Islet of Langerhans (tissue), 1 donor: ENCODE results near the gene RAD51B.

Experiments
- FAIRE-seq: peaks from one replicate; lab custom pipeline; 2011; peaks lifted over from hg19 to GRCh38; lab: Jason Lieb, UNC

RAD51B gene

DNA sequence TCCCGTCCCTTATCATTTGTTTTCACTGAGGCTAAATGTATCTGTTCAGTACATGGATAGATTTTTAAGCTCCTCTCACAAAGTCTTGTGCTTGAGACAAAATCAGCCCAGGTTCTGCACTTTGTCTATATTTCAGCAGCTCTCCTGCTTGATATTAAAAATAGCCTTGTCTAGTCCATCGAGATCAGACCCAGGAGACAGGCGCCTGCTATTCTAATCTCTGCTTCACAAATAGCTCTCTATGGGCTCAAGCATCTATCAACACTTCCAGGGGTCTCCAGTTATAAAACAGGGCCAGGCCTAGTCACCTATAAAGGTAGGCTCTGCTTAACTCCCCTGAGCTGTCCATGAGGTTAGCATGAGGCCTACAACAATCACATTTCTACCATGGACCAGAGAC lies 910.8 kb downstream of the RAD51B start:
- no peak for FAIRE-seq

DNA sequence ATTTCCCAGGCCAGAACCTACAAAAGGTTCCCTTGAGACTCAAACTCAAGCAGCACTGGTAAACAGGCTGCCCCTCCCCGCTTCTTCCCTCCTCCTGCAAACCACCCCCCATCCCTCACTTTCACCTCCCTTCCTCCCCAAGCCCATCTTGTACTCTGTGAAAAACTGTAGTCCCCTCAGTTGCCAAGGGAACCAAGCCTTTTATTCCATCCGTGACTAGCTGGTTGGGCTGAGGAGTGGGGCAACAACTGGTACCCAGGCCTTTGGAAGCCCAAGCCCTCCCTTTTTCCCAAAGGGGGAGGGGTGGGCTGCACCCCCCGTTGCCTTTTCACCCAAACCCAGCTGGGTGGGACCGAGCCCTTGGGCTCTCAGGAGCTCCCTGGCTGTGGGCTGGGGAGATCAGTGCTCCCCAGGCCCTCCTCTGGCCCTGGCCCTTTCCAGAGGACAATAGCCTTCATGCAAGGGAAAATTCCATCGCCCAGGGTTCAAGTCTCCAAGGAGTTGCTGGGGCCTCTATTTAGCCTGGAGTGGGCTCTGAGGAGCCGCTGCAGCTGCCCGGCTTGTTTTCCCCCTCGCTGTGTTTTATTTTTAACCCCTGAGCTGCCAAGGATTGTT lies 911.3 kb downstream of the RAD51B start:
- no peak for FAIRE-seq

DNA sequence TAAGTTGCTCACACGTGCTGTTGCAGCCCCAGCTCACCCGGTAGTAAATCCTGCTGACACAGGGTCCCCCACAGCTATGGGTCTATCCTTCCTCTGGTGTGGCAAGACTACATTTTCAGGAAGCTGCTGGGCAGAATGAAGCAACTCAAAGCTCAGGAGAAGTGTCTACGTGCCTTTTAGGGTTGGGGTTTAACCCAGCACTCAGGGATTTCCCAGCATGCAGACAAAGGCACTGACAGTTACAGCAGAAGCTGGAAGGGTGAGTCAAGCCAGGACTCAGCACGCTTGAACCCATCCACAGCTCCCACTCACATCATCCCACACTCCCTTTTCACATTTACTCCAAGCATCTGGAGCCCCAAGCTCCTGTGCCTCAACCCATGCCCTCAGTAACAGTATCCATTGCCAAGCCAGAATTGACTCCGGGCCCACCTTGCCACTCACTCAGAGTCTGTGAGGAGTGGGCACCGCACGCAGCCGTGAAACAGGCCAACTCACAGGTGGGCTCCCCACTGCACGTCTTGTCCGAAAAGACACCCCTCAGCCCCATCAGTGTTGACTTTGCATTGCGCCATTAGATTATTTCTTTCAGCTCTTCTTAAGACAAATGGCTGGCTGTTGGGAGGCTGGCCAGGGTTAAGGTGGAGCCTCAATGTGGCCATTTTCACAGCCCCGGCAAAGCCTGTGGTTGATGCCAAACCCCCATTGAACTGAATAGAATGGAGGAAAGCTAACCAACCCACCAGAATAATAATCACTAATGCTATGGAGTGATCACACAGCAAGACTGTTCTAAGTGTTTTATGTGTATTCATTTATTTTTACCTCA lies 913.7 kb downstream of the RAD51B start:
- no peak for FAIRE-seq

DNA sequence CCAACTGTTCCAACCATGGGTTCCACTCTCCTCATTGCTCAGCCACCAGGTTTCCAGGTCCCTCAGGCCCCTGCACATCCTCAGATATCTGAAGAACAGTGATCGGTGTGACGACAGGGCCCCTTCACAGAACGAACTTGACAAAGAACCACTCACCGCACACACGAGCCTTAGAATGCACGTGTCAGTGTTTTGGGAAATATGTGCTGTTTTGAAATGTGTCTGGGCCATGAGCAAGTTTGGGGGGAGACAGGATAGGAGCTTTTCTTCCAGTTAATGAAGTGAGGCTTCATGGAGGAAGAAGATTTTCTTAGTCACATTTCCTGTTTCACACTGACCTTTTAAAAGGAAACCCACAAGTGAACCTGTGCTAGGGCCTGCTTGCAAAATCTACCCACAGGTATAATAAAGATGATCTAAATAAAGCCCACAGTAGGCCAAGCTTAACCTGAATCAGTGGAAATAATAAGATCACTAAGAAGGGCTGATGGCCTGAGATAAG lies 914.7 kb downstream of the RAD51B start:
- FAIRE-seq = no peak

DNA sequence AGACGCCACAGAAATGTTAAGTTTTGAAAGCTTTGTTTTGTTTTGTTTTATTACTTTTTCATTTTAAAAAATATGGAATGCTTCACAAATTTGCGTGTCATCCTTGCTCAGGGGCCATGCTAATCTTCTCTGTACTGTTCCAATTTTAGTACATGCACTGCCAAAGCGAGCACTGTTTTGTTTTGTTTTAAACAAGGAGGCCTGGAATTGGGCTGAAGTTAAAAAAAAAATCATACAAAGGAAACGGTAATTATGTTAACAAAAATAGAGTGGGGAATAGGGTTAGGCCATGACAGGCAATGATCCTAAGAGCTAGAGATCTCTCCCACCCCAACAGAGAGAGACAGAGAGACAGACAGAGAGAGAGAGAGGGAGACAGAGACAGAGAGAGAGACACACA lies 916.3 kb downstream of the RAD51B start:
- no peak for FAIRE-seq

DNA sequence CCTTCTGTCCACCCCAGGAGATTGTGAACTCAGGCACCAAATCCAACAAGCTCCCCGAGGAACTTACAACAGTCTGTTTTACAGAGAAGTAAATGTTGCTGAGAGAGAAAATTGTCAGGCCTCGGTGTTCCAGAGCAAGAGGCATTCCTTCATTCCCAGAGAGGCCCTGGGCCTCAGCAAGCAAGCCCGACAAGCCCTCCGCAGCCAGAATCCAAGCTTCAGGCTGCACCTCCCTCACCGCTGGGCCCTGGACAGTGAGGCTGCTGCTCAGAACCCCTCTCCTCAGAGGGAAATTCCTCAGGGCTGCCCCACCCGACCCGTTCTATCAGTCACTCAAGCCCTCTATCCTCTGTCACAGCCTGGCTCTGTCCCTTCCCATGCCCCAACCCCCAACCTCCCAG lies 916.9 kb downstream of the RAD51B start:
- FAIRE-seq = no peak

DNA sequence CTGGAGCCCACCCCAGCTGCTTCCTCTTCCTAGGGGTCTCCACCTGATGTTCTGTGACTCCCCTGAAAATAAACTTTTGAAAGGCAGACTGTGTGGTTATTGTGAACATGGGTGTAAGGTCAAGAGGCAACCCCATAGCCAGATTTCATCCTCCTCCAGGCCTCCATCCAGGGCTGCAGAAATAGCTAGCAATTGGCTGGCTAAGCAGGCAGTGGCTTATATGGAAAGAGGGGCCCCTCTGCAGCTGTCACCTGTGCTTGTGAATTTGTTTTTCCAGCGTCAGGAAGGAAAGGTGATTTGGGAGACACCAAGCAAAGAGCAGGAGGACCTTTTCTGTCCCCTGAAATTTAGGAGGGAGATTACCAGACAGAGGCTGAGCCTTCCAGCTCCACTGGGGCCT lies 917.5 kb downstream of the RAD51B start:
- no peak for FAIRE-seq

DNA sequence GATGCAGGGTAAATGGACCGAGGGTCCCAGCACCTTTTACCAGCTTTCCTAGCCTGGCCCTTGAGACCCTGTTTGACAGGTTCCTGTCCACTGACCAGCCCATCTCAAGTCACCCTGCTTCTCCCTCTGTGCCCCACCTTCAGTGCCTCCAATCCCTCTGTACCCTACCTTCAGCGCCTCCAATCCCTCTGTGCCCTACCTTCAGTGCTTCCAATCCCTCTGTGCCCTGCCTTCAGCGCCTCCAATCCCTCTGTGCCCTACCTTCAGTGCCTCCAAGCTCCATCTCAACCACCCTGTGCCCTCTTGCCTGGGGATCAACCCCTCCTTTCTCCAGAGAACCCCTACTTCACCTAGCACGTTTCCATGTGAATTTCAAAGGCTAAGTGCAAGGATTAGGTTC lies 919.0 kb downstream of the RAD51B start:
- no peak for FAIRE-seq

DNA sequence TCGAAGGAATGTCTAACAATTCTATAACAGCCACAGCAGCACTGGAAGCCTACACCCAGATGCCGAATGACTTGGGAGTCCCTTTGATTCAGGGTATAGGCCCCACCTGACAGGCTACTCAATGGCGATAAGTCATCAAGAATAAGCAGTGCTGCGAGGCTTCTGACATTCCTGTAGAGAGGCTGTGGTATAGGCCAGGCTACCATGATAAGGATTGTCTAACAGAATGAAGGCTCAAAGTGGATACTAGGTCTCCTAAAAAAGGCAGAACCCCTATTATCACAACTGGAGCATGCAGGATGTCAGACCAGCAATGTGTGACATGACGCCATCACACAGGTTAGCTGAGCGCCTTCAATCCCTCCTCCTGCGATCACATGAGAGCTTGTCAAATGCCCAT lies 920.1 kb downstream of the RAD51B start:
- no peak for FAIRE-seq

DNA sequence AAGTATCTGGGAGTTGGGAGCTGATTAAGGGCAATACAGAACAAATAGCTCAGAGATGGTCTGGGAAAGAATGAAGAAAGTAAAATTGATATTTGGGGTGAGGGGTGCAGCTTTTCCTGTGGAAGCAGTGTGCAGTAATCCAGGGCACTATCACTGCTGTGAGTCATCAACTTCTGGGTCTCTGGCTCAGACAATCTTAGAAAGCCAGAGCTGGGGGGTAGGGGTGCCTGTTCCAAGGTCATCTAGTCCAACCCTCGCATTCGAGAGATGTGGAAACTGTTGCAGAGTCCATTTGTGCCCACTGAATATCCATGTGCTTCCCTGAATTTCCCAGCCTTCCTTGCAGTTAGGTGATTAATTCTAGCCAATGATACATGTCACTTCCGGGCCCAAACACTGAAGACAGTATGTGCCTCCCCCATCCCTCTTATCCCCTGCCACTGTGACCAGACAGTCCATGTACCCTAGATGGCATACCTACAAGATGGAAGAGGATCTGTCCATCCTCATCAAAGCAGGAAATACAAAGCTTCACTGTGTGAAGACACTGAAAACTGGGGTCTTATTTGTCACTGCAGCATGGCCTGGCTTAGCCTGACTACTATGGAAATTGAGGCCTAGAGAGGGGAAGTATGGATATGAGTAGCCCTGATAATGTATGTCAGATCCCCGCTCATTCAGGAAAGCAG lies 921.4 kb downstream of the RAD51B start:
- FAIRE-seq = no peak

DNA sequence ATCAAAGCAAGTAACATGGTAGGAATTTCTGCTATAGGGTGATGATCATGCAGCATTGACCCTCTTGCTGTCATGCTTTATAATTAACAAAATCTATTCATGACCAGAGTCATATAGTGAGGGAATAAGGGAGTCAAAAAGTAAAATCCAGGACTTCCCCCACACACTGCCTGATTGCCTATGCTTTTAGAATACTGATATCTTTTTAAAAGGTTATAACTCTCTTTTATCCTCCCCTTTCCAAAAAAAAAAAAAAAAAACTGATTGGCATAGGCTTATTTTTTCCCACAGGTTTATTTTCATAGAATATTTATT lies 921.9 kb downstream of the RAD51B start:
- FAIRE-seq = no peak

DNA sequence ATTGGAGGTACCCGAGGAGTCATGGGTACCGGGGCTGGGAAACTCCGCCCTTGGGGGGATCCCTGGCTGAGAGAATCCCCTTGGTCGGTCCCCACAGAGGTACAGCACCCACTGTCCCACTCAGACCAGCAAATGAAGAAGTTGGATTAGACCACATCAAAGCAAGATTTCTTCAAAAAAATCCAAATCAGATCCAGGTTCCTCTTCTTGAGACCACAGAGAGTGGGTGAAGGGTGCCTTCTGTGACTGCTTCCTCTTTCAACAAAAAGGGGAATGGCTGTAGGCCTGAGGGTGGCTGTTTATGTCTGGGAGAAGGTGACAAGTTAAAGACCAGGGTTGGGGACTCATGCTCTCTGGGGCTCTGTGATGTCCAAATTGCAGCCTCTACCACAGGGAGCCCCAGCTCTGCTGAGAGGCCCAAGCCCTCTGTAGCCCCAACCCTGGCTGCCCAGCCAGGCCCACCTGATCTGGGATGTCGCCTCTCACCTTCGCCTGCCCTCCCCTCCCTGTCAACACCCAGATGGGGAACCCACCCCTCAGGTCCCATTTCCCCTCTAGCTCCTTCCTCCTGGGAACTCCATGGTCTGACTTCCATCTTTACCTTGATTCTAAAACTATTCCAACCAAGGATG lies 922.4 kb downstream of the RAD51B start:
- FAIRE-seq = no peak

DNA sequence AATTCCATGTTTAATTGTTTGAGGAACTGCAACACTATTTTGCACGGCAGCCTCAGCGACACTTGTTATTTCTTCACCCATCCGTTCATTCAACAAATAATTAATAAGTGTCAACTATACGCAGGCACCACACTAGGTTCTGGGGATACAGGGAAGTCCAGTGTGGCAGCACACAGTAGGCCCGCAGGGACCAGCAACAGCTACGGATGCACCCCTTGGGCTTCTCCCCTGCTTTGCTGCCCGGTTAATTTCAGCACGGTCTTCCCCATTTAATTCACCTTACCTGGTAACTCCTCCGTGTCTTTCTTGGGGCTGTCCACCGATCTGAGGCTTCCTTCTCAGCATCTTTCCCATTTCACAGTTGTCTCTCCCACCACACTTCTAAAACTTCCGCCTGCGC lies 925.0 kb downstream of the RAD51B start:
- no peak for FAIRE-seq

DNA sequence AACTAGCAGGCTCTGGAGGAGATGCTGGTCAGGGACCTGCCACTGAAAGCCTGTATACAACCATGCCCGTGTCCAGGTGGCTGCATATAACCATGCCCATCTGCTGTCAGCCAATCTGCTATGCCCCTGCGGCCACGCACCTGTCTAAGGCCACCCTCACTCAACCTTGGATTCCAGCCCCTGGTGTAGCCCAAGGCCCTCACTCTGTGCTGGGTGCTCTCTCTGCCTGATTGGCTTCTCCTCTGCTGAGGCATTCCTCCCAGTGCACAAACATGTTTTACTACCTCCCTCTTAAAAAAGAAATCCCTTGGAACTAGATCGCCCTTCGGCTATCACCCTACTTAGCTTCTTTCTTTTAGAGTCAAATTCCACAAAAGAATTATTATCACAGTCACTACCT lies 927.8 kb downstream of the RAD51B start:
- no peak for FAIRE-seq

DNA sequence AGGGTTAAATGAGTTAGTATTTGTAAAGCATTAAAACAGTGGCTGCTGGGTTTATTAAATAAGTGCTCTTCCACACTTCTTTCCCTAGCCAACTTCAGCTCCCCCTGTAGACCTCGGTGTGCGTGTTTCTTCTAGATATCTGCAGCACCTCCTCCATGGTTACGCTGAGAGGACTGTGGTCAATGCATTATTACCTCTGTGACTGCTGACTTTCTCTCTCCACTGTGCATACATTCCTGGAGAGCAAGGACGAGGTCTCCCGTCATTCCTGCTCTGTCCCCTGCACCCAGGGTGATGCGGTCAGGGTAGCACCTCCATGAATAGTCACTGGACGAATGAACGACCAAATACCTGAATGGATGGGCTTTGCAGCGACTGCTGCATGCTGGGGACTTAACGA lies 928.7 kb downstream of the RAD51B start:
- FAIRE-seq = no peak

DNA sequence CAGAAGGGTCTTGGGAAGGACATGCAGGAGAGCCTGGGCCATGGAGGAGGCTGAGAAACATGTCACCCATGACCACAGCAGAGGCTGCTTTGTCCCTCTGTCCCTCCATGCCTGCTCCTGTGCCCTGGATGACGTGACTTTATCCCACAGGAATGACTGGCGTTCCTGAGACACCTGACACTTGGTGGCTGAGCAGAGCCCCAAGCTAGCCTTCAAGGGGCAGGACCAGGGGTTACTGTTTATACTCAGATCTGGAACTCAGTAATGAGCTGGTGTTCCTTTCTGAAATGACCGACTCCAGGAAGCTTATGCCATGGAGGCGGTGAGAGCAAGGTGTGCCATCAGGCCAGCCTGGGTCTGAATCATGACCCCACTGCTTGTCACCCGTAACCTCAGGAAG lies 929.1 kb downstream of the RAD51B start:
- FAIRE-seq = no peak

DNA sequence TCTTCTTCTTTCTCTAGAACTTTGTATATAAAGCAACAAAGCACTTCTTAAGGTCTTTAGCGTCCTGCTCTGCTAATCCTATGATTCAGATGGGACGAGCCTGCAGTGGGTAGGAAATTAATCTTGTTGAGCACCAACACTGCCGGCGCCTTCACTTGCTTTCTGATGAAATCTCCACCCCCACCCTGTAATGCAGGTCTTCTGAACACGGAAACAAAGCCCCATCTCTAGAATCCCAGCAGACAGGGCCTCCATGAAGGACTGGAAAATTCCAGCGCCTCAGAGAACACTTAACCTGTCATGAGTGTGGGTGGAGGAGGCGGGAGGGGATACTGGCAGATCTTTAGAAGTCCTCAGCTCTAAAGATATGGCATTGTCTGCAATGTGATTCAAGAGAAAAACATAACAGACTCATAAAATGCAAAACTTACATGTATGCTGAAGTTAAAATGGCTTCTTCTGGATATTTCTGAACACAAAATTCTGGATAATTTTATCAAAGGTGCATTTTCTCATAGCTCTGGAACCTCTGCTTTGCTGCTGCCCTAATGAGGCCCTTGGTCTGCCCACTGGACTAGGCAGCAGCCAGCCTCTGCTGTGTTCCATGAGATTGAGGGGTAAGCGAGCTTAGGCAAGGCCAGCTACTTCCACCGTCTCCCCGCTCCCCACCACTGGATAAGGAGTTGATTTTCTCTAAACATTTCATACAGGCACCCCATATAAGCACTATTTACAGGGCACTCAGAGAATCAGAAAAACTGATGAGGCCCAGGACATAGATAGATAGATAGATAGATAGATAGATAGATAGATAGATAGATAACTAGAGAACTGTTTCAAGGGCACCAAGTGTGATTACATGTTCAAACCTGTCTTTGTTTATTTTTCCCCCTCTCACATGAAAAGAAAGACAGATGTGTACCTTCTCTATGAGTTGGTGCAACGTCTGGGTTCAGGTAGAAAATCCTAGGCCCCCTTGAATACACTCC lies 930.2 kb downstream of the RAD51B start:
- FAIRE-seq = no peak

DNA sequence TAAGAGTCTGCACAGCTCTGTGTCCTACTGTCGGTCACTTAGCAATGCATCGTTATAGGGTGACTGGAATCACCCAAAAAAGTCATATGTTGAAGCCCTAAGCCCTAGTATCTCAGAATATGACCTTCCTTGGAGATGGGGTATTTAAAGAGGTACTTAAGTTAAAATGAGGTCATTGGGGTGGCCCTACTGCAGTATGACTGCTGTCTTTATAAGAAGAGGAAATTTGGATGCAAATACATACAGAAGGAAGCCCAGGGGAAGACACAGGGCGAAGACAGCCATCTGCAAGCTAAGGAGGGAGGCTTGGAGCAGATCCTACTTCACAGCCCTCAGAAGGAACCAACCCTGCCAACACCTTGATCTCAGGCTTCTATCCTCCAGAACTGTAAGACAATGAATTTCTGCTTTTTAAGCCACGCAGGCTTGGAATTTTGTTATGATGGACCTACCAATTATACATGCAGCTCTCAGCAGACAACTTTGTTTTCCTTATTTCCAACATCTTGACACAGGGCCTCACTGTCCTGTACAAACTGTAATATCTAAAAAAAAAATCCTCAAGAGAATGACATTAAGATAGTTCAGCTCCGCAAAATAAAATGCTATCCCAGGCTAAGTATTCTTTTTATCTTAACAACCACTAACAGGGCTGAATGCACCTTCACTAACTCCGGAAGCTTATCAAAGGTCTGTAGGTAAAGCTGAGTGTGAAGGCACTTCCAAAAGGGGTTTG lies 932.9 kb downstream of the RAD51B start:
- FAIRE-seq = no peak

DNA sequence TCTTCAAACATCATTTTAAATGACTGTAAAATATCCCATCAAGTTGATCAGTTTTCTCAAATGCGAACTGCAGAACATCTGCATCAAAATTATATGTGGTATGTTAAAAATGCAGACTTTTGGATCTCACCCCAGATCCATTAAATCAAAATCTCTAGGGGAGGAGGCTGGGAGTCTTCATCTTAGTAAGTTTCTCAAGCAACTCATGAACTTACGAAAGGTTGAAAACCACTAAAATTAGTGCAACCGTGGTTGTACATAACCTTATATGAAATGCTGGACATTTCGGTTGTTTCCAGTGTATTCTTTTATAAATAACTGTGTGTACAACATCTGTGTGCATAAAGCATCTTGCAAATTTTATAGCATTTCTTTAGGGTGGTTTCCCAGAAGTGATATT lies 934.1 kb downstream of the RAD51B start:
- FAIRE-seq = no peak

DNA sequence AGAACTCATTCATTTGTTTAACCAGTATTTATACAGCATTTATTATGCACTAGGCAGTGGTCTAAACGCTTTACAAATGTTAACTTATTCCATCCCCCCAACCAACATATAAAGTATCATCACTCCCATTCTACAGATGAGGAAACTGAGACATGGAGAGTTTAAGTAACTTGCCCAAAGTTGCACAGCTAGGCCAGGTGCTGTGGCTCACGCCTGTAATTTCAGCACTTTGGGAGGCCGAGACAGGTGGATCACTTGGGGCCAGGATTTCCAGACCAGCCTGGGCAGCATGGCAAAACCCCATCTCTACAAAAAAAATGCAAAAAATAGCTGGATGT lies 935.4 kb downstream of the RAD51B start:
- FAIRE-seq = no peak

DNA sequence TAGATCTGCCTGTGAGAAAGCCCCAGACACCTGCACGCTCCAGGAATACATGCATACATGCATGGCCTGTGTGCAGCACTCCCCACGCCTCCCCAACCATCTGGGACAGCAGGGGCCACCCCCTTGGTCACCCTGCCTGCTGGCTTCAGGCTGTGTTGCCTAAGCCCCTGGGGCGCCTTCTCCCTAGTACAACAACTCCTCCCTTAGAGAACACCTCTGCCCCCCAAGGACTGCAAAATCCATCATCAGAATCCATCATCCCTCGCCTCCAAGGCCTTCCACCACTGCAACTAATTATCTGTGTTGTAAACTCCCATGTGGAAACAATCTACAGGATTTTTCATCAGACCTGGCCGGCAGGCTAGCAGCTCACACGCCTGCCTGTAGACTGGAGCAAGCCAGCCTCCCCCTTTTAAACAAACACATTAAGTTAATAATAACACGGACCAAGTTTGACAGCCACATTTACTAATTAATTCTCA lies 936.5 kb downstream of the RAD51B start:
- no peak for FAIRE-seq
